K562 (cell line): ENCODE measurements around the gene OR5A2.

Experiments used
- EZH2 ChIP-seq: IDR thresholded peaks from 2 replicates; pipeline ENCODE4 v1.6.1; 2012; ENCODE audit warnings: low read depth, mild to moderate bottlenecking, inconsistent platforms, low read length, borderline replicate concordance
- MEF2A ChIP-seq: IDR thresholded peaks from 2 replicates; pipeline ENCODE4 v1.6.1; 2011; ENCODE audit warnings: low read depth, mild to moderate bottlenecking, low read length, moderate library complexity; ENCODE audit not compliant: control insufficient read depth
- NFIC ChIP-seq: fragments of 450-650 bp; IDR thresholded peaks from 2 replicates; pipeline ENCODE4 v1.6.1; 2017; ENCODE audit warnings: mild to moderate bottlenecking, inconsistent platforms
- ZBTB8A ChIP-seq: fragments of 450-650 bp; IDR thresholded peaks from 2 replicates; pipeline ENCODE4 v1.6.1; 2018; ENCODE audit warnings: mild to moderate bottlenecking, moderate library complexity; ENCODE audit not compliant: partially characterized antibody
- TF ChIP-seq, protein P1 (sequence below), 2 experiments: fragments of 450-650 bp in 1 of 2; sonication (generic) in 1 of 2; formaldehyde crosslinking in 1 of 2; IDR thresholded peaks in 1 of 2; conservative IDR thresholded peaks in 1 of 2; 2 replicates each; pipeline versions ENCODE4 v1.6.1 to v1.8.1; 2016 to 2023; ENCODE audit warnings: mild to moderate bottlenecking in 2 of 2, moderate library complexity in 2 of 2, inconsistent platforms in 1 of 2, missing genetic modification reagents in 1 of 2
- TF ChIP-seq, protein P2 (sequence below), 3 experiments: IDR thresholded peaks in 2 of 3; conservative IDR thresholded peaks in 1 of 3; 2 replicates each; pipeline ENCODE4 v1.5.1; 2011 to 2012; ENCODE audit warnings: low read length in 3 of 3, mild to moderate bottlenecking in 3 of 3, control low read depth in 2 of 3, improper control_type of control experiment in 1 of 3, inconsistent platforms in 1 of 3, low read depth in 1 of 3, mixed read lengths in 1 of 3, moderate library complexity in 1 of 3; ENCODE audit not compliant: insufficient read depth in 2 of 3
- TF ChIP-seq, protein P3 (sequence below): fragments of 450-650 bp; IDR thresholded peaks from 2 replicates; pipeline ENCODE4 v1.6.1; 2016; ENCODE audit warnings: antibody characterized with exemption

DNA sequence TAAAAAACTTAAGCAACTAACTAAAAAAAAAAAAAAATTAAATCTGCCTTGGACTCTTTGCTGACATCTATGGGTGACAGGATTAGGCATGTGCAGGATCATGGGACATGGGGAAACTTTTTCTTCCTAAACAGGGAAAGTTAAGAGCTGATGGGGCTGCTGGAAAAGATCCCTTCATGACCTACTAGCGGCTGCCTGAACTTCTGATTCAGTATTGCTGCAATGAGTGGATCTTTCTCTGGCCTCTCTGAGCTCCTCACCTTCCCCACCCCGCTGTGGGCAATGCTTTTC is 25.0 kb downstream of the OR5A2 start:
- no peak for TF ChIP-seq MEF2A
- TF ChIP-seq, protein P1, sequence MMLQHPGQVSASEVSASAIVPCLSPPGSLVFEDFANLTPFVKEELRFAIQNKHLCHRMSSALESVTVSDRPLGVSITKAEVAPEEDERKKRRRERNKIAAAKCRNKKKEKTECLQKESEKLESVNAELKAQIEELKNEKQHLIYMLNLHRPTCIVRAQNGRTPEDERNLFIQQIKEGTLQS (IDR thresholded peaks at IDR 0.05), result no peak
- TF ChIP-seq, protein P1 (CRISPR knock-in tag; conservative IDR thresholded peaks at IDR 0.05), result no peak
- no peak for TF ChIP-seq ZBTB8A
- no peak for TF ChIP-seq NFIC
- no peak for TF ChIP-seq EZH2
- TF ChIP-seq, protein P2, sequence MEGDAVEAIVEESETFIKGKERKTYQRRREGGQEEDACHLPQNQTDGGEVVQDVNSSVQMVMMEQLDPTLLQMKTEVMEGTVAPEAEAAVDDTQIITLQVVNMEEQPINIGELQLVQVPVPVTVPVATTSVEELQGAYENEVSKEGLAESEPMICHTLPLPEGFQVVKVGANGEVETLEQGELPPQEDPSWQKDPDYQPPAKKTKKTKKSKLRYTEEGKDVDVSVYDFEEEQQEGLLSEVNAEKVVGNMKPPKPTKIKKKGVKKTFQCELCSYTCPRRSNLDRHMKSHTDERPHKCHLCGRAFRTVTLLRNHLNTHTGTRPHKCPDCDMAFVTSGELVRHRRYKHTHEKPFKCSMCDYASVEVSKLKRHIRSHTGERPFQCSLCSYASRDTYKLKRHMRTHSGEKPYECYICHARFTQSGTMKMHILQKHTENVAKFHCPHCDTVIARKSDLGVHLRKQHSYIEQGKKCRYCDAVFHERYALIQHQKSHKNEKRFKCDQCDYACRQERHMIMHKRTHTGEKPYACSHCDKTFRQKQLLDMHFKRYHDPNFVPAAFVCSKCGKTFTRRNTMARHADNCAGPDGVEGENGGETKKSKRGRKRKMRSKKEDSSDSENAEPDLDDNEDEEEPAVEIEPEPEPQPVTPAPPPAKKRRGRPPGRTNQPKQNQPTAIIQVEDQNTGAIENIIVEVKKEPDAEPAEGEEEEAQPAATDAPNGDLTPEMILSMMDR (IDR thresholded peaks at IDR 0.05 in 2 of 3, conservative IDR thresholded peaks at IDR 0.05 in 1 of 3; ENCODE audit: insufficient read depth in 2 of 3, low read depth in 1 of 3, low read length in 3 of 3), result no peak
- TF ChIP-seq, protein P3, sequence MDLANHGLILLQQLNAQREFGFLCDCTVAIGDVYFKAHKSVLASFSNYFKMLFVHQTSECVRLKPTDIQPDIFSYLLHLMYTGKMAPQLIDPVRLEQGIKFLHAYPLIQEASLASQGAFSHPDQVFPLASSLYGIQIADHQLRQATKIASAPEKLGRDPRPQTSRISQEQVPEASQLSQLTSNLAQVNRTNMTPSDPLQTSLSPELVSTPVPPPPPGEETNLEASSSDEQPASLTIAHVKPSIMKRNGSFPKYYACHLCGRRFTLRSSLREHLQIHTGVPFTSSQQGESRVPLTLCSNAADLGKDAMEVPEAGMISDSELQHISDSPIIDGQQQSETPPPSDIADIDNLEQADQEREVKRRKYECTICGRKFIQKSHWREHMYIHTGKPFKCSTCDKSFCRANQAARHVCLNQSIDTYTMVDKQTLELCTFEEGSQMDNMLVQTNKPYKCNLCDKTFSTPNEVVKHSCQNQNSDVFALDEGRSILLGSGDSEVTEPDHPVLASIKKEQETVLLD, result no peak
